PC-9 (cell line): ENCODE measurements around the gene TMEM18. TPM values are rescaled to one million over a fixed set of nuclear protein-coding genes. Genes with fewer than 3 reads are reported as not detected.

ENCODE experiments used
- BruUV-seq: library from RNA; stranded (reverse); fragments of 400-500 nt; replicated peaks from 2 replicates; lab custom pipeline; 2021; lab: Mats Ljungman, UMichigan
- CTCF ChIA-PET: fragments of 300-600 bp; sonication (Branson Sonifier 250); formaldehyde crosslinking; loops from one replicate; lab custom pipeline; 2022; ENCODE audit warnings: antibody characterized with exemption; lab: Charles Lee
- POLR2A ChIA-PET: fragments of 300-600 bp; sonication (Branson Sonifier 250); formaldehyde crosslinking; loops from one replicate; lab custom pipeline; 2022; ENCODE audit warnings: antibody characterized with exemption; ENCODE audit not compliant: unreplicated experiment; lab: Charles Lee
- DNase-seq, 2 experiments: peaks; one replicate each; pipeline versions ENCODE4 v3.0.0 to v3.0.0-alpha.2; 2015 to 2022; ENCODE audit warnings: mixed read lengths in 1 of 2
- H2AFZ ChIP-seq: fragments of 200-600 bp; sonication (generic); 2 replicates; pipeline ENCODE4 v1.8.1; 2017; ENCODE audit warnings: antibody characterized with exemption
- H3F3A ChIP-seq: fragments of 200-600 bp; sonication (generic); 2 replicates; pipeline ENCODE4 v1.8.1; 2017; ENCODE audit warnings: antibody characterized with exemption, mild to moderate bottlenecking, low read depth; ENCODE audit not compliant: insufficient read depth
- H3K27ac ChIP-seq: fragments of 200-600 bp; sonication (generic); 2 replicates; pipeline ENCODE4 v1.6.1; 2016; ENCODE audit warnings: mixed run types
- H3K27me3 ChIP-seq: fragments of 200-600 bp; sonication (generic); 2 replicates; pipeline ENCODE4 v1.6.1; 2016; ENCODE audit warnings: low read depth, mixed run types; ENCODE audit not compliant: insufficient read depth
- H3K36me3 ChIP-seq: fragments of 200-600 bp; sonication (generic); 2 replicates; pipeline ENCODE4 v1.6.1; 2016; ENCODE audit warnings: low read depth, mixed run types
- H3K4me1 ChIP-seq: fragments of 200-600 bp; sonication (generic); replicated peaks from 2 replicates; pipeline ENCODE4 v1.6.1; 2016; ENCODE audit warnings: mixed run types; ENCODE audit not compliant: insufficient read depth
- H3K4me2 ChIP-seq: fragments of 200-600 bp; sonication (generic); 2 replicates; pipeline ENCODE4 v1.6.1; 2017; ENCODE audit warnings: mixed run types
- H3K4me3 ChIP-seq: fragments of 200-600 bp; sonication (generic); 2 replicates; pipeline ENCODE4 v1.6.1; 2016; ENCODE audit warnings: mixed run types
- H3K79me2 ChIP-seq: fragments of 200-600 bp; sonication (generic); 2 replicates; pipeline ENCODE4 v1.6.1; 2017; ENCODE audit warnings: low read depth, mixed run types
- H3K9me2 ChIP-seq: fragments of 200-600 bp; sonication (generic); 2 replicates; pipeline ENCODE4 v1.8.1; 2017; ENCODE audit warnings: mild to moderate bottlenecking; ENCODE audit not compliant: insufficient read depth
- H3K9me3 ChIP-seq: fragments of 200-600 bp; sonication (generic); 2 replicates; pipeline ENCODE4 v1.8.1; 2016; ENCODE audit warnings: low read depth; ENCODE audit not compliant: insufficient read depth
- H4K20me1 ChIP-seq: fragments of 200-600 bp; sonication (generic); 2 replicates; pipeline ENCODE4 v1.8.1; 2017; ENCODE audit not compliant: insufficient read depth
- CTCF ChIP-seq: fragments of 200-600 bp; sonication (generic); conservative IDR thresholded peaks from 2 replicates; pipeline ENCODE4 v1.6.1; 2017; ENCODE audit warnings: mixed run types, antibody characterized with exemption, mild to moderate bottlenecking, moderate library complexity
- EZH2 ChIP-seq: fragments of 200-600 bp; sonication (generic); IDR thresholded peaks from 2 replicates; pipeline ENCODE4 v1.8.0; 2017; ENCODE audit warnings: antibody characterized with exemption, low read depth
- intact Hi-C: fragments of 100-400 bp; cut with micrococcal nuclease; formaldehyde crosslinking; loops from one replicate; pipeline ENCODE4 v1.10.0; 2022; ENCODE audit not compliant: unreplicated experiment
- total RNA-seq: library from RNA; stranded (reverse); gene quantifications from 2 replicates; pipeline ENCODE4 v1.2.3, GENCODE V29; 2021

The TMEM18 gene
- total RNA-seq, 1 experiment from 2014 or later, result 30.5 TPM

GRCh38 chr2:625415-626333 lies 51.5 kb downstream of the TMEM18 start:
- Histone ChIP-seq H4K20me1 (no peaks in the 10 kb centered on the region), H3K4me1 (no peaks in the 10 kb centered on the region), H3K9me2 (no peaks in the 10 kb centered on the region), H3K36me3 (no peaks in the 10 kb centered on the region), H3K9me3 (no peaks in the 10 kb centered on the region; the same call in 1 of the 2 replicates), H3F3A (no peaks in the 10 kb centered on the region), H3K4me3 (no peak overlapping the region), H3K27me3 (peaks cover 4% of the 10 kb centered on the region; the same call in 1 of the 2 replicates), H2AFZ (no peak overlapping the region), H3K79me2 (no peaks in the 10 kb centered on the region), H3K4me2 (no peak overlapping the region), H3K27ac (no peak overlapping the region)
- TF ChIP-seq CTCF, result no peak
- no peak for TF ChIP-seq EZH2
- DNase-seq, result no peak
- ChIA-PET POLR2A (no interaction called here), CTCF (no interaction called here)
- no TSS peak for BruUV-seq
- intact Hi-C loops, result no loop called here

GRCh38 chr2:624551-625347 lies 52.5 kb downstream of the TMEM18 start:
- Histone ChIP-seq H3K27me3 (peaks cover 4% of the 10 kb centered on the region; the same call in 1 of the 2 replicates), H3K9me3 (no peaks in the 10 kb centered on the region; the same call in 1 of the 2 replicates), H2AFZ (no peak overlapping the region), H3K27ac (no peak overlapping the region), H3F3A (no peaks in the 10 kb centered on the region), H3K79me2 (no peaks in the 10 kb centered on the region), H4K20me1 (no peaks in the 10 kb centered on the region), H3K9me2 (no peaks in the 10 kb centered on the region), H3K36me3 (no peaks in the 10 kb centered on the region), H3K4me2 (no peak overlapping the region), H3K4me3 (no peak overlapping the region), H3K4me1 (no peaks in the 10 kb centered on the region)
- TF ChIP-seq CTCF, result no peak
- no peak for DNase-seq
- intact Hi-C loops, result no loop called here
- CTCF ChIA-PET, result no interaction called here
- POLR2A ChIA-PET, result no interaction called here
- no TSS peak for BruUV-seq

GRCh38 chr2:624096-624495 lies 53.1 kb downstream of the TMEM18 start:
- H3K36me3 ChIP-seq, result no peaks in the 10 kb centered on the region
- no peak for DNase-seq
- POLR2A ChIA-PET, result no interaction called here
- no peak overlapping the region for H3K27ac ChIP-seq
- H3K27me3 ChIP-seq, result peaks cover 4% of the 10 kb centered on the region; the same call in 1 of the 2 replicates
- no peaks in the 10 kb centered on the region for H3K79me2 ChIP-seq
- BruUV-seq, result no TSS peak
- no peaks in the 10 kb centered on the region for H3K4me1 ChIP-seq
- no peaks in the 10 kb centered on the region for H3F3A ChIP-seq
- H3K9me3 ChIP-seq, result no peaks in the 10 kb centered on the region; the same call in 1 of the 2 replicates
- intact Hi-C loops, result no loop called here
- H3K4me3 ChIP-seq, result no peak overlapping the region
- H2AFZ ChIP-seq, result no peak overlapping the region
- no peaks in the 10 kb centered on the region for H4K20me1 ChIP-seq
- TF ChIP-seq CTCF (no peak), EZH2 (no peak)
- CTCF ChIA-PET, result no interaction called here
- no peak overlapping the region for H3K4me2 ChIP-seq
- no peaks in the 10 kb centered on the region for H3K9me2 ChIP-seq
